Mucosa of rectum (tissue), 2 donors: ENCODE results near the gene ARID4A.
A peak's percentile ranks its signal among the peaks of the same experiment; 100 is the strongest.

ENCODE experiments used
- H3K27ac ChIP-seq, 2 donors: one replicate each; pipeline ENCODE4 v1.7.0; 2013; ENCODE audit warnings: inconsistent platforms in 2 of 2, low read depth in 2 of 2, low read length in 2 of 2
- H3K27me3 ChIP-seq, 2 donors: one replicate each; pipeline ENCODE4 v1.7.0; 2013; ENCODE audit warnings: low read length in 2 of 2; ENCODE audit not compliant: control insufficient read depth in 2 of 2, insufficient read depth in 2 of 2
- H3K36me3 ChIP-seq, 2 donors: one replicate each; pipeline ENCODE4 v1.7.0; 2013; ENCODE audit warnings: low read length in 2 of 2; ENCODE audit not compliant: control insufficient read depth in 2 of 2, insufficient read depth in 2 of 2
- H3K4me1 ChIP-seq, 2 donors: one replicate each; pipeline ENCODE4 v1.7.0; 2013; ENCODE audit warnings: low read length in 2 of 2, mild to moderate bottlenecking in 1 of 2; ENCODE audit not compliant: control insufficient read depth in 2 of 2, insufficient read depth in 2 of 2
- H3K4me3 ChIP-seq, 2 donors: one replicate each; pipeline ENCODE4 v1.7.0; 2013; ENCODE audit warnings: low read length in 2 of 2
- H3K9ac ChIP-seq, 2 donors: one replicate each; pipeline ENCODE4 v1.7.0; 2013; ENCODE audit warnings: low read length in 2 of 2, low read depth in 1 of 2, mild to moderate bottlenecking in 1 of 2
- H3K9me3 ChIP-seq, 2 donors: one replicate each; pipeline ENCODE4 v1.7.0; 2013; ENCODE audit warnings: low read length in 2 of 2; ENCODE audit not compliant: control insufficient read depth in 2 of 2
- donor health status: healthy.
- donor health status: Normal muscosa, but diverticular disease.

ARID4A gene

DNA sequence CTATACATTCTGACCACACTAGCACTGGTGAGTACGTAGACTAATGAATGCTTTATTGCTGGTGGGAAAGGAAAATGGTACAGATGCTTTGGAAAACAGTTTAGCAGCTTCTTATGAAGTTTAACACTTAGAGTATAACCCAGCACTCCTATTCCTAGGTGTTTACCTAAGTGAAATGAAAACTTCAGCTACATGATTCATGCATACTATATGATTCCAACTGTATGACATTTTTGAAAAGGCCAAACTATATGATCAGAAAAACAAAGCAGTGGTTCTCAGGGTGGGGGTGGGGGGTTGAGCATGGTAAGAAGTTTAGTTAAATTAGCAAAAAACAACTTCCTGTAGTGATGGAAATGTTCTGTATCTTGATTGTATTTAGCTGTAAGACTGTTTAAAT, 22.1 kb upstream of the ARID4A start:
- H3K36me3 ChIP-seq = peaks cover 26 to 31% of the 10 kb centered on the region in 2 donors
- no peaks in the 10 kb centered on the region for H3K9me3 ChIP-seq
- H3K27ac ChIP-seq = no peak overlapping the region
- no peak overlapping the region for H3K9ac ChIP-seq
- H3K27me3 ChIP-seq = no peaks in the 10 kb centered on the region
- no peak overlapping the region for H3K4me3 ChIP-seq
- H3K4me1 ChIP-seq = peaks cover 0 to 3% of the 10 kb centered on the region in 2 donors

DNA sequence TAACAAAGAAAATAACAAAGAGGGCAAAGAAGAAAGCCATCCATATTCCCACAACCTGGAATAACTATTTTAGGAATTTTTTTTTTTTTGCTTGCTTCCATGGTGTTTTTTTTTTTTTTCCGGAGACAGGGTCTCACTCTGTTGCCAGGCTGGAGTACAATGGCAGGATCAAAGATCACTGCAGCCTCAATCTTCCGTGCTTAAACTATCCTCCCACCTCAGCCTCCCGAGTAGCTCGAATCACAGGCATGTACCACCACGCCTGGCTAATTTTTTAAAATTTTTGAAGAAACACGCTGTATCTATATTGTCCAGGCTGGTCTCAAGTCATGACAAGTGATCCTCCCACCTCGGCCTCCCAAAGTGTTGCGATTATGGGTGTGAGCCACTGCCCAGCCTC, 20.2 kb upstream of the ARID4A start:
- Histone ChIP-seq H3K9me3 (no peaks in the 10 kb centered on the region), H3K36me3 (peaks cover 23 to 30% of the 10 kb centered on the region in 2 donors), H3K27me3 (no peaks in the 10 kb centered on the region), H3K4me3 (no peak overlapping the region), H3K4me1 (peaks cover 4 to 5% of the 10 kb centered on the region in 2 donors), H3K9ac (no peak overlapping the region), H3K27ac (no peak overlapping the region)

GRCh38 chr14:58280954-58281787, 17.2 kb upstream of the ARID4A start:
- no peaks in the 10 kb centered on the region for H3K27me3 ChIP-seq
- H3K9ac ChIP-seq = peak overlapping the region in 1 of 2 donors; percentile 5
- H3K36me3 ChIP-seq = peaks cover 31 to 44% of the 10 kb centered on the region in 2 donors
- peak overlapping the region; percentile 51 to 62 for H3K27ac ChIP-seq
- H3K4me3 ChIP-seq = no peak overlapping the region
- H3K4me1 ChIP-seq = peaks cover 5 to 6% of the 10 kb centered on the region in 2 donors
- H3K9me3 ChIP-seq = no peaks in the 10 kb centered on the region

GRCh38 chr14:58281969-58282368, 16.4 kb upstream of the ARID4A start:
- H3K27me3 ChIP-seq = no peaks in the 10 kb centered on the region
- no peaks in the 10 kb centered on the region for H3K9me3 ChIP-seq
- peaks cover 5 to 6% of the 10 kb centered on the region in 2 donors for H3K4me1 ChIP-seq
- H3K4me3 ChIP-seq = no peak overlapping the region
- no peak overlapping the region for H3K9ac ChIP-seq
- peak overlapping the region; percentile 51 to 62 for H3K27ac ChIP-seq
- peaks cover 36 to 41% of the 10 kb centered on the region in 2 donors for H3K36me3 ChIP-seq

DNA sequence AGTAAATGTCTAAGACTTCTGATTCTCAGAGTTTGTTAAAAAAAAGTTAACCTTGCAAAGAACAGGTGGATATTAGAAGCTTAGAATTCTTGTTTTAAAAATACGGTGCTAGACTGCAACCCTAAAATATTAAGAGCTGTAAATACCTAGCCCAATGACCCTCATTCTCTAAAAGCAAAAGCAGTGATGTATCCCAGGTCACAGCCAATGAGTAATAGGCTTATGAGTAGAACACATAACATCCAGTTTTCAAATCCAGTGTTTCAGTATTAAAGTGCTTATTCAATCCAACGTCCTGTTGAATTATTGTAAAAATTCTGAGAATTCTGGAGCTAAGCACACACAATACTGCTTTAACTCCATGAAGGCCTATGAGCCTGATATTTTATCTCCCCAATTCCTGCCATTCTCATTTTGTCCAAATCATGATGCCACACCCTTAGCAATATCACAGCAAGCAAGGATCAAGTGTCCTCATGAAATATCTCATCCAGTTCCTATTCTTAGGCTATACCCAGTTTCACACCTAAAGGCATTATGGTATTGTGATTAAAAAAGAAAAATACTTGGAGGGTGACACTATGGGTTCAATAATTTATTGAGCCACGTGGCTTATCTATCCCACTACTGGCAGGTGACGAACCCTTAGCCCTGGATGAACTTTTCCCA, 15.3 kb upstream of the ARID4A start:
- Histone ChIP-seq H3K4me1 (peaks cover 5 to 6% of the 10 kb centered on the region in 2 donors), H3K27ac (peak overlapping the region in 1 of 2 donors; percentile 26), H3K4me3 (no peak overlapping the region), H3K27me3 (no peaks in the 10 kb centered on the region), H3K9me3 (no peaks in the 10 kb centered on the region), H3K9ac (no peak overlapping the region), H3K36me3 (peaks cover 38 to 46% of the 10 kb centered on the region in 2 donors)

DNA sequence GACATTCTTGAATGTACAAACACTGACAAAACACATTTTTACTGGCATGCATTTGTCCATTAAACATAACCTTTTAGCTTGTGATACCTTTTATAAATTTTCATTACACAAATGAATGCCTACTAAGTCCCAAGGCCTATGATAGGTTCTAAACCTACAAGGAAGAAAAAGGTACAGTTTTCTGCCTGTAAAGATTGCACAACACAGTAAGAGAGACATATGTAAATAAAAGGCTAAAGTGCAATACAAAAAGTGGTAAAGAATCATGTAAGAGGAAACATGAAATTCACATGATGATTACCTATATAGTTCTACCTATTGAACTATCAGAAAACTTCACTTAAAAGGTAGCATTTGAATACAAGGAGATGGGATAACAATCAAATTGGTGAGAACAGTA, 14.6 kb upstream of the ARID4A start:
- no peak overlapping the region for H3K9ac ChIP-seq
- H3K9me3 ChIP-seq = no peaks in the 10 kb centered on the region
- H3K4me3 ChIP-seq = no peak overlapping the region
- peaks cover 5 to 6% of the 10 kb centered on the region in 2 donors for H3K4me1 ChIP-seq
- peak overlapping the region in 1 of 2 donors; percentile 26 for H3K27ac ChIP-seq
- no peaks in the 10 kb centered on the region for H3K27me3 ChIP-seq
- H3K36me3 ChIP-seq = peaks cover 43 to 47% of the 10 kb centered on the region in 2 donors

GRCh38 chr14:58285132-58285531, 13.2 kb upstream of the ARID4A start:
- no peak overlapping the region for H3K4me3 ChIP-seq
- no peak overlapping the region for H3K27ac ChIP-seq
- no peak overlapping the region for H3K9ac ChIP-seq
- H3K4me1 ChIP-seq = peaks cover 5 to 6% of the 10 kb centered on the region in 2 donors
- H3K36me3 ChIP-seq = peaks cover 46 to 50% of the 10 kb centered on the region in 2 donors
- no peaks in the 10 kb centered on the region for H3K27me3 ChIP-seq
- no peaks in the 10 kb centered on the region for H3K9me3 ChIP-seq

- peaks cover 0 to 6% of the 10 kb centered on the region in 2 donors for H3K4me1 ChIP-seq
Observed at GRCh38 chr14:58287607-58288042, 10.7 kb upstream of the ARID4A start.

DNA sequence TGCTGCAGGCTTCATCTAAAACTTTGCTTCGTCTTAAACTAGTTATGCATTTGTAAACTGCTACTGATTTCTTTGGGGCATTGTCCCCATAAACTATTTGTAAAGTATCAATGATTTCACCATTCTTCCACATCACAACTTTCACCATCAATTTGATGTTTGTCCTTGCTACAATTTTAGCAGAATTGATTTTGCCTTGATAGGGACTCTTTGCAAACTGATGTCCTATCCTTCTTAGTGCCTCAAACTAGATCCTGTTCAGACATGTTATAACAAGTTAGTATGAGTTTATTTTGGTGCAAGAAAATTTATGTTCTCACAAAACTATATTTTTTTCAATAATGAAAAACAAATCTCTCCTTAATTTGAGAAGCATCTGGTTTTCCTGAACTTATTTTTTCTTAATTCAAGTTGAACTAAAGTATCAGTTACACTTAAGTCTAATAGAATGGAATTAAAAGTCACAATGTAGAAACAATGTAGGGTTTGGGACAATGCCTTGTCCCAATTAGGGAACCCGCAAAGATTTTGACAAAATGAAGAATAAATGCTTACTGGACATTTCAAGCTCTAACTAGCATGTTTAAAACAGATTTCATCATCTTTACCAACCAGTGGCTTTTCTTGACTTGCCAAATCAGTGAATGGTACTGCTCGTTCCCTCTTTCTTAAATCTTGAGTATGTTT, 10.1 kb upstream of the ARID4A start:
- Histone ChIP-seq H3K27me3 (no peaks in the 10 kb centered on the region), H3K36me3 (peaks cover 59 to 68% of the 10 kb centered on the region in 2 donors), H3K9me3 (no peaks in the 10 kb centered on the region), H3K4me3 (no peak overlapping the region), H3K27ac (no peak overlapping the region), H3K4me1 (peaks cover 0 to 4% of the 10 kb centered on the region in 2 donors), H3K9ac (no peak overlapping the region)

More at GRCh38 chr14:58287607-58288042, 10.7 kb upstream of the ARID4A start:
- Histone ChIP-seq H3K27ac (no peak overlapping the region), H3K9ac (no peak overlapping the region), H3K27me3 (no peaks in the 10 kb centered on the region), H3K36me3 (peaks cover 61 to 67% of the 10 kb centered on the region in 2 donors), H3K9me3 (no peaks in the 10 kb centered on the region), H3K4me3 (no peak overlapping the region)
